HFFc6 (cell line): ENCODE data around the gene RGS7BP. TPM values are rescaled to one million over a fixed set of nuclear protein-coding genes. Genes with fewer than 3 reads are reported as not detected.

Experiments used
- DNase-seq: peaks from one replicate; pipeline ENCODE4 v3.0.0-alpha.2; 2018
- H3K27ac Mint-ChIP-seq: 2 replicates; pipeline ENCODE4 v1.8.0; 2020; ENCODE audit warnings: mild to moderate bottlenecking, mixed read lengths
- H3K27me3 Mint-ChIP-seq: 2 replicates; pipeline ENCODE4 v1.8.0; 2021; ENCODE audit warnings: mild to moderate bottlenecking, moderate library complexity, mixed read lengths; ENCODE audit not compliant: insufficient read depth
- H3K36me3 Mint-ChIP-seq: 2 replicates; pipeline ENCODE4 v1.8.0; 2021; ENCODE audit warnings: low read depth, mixed read lengths
- H3K4me1 Mint-ChIP-seq: 2 replicates; pipeline ENCODE4 v1.8.0; 2020; ENCODE audit warnings: low read depth, mixed read lengths
- H3K4me3 Mint-ChIP-seq: 2 replicates; pipeline ENCODE4 v1.8.0; 2020; ENCODE audit warnings: mild to moderate bottlenecking, moderate library complexity, mixed read lengths
- H3K9me3 Mint-ChIP-seq: 2 replicates; pipeline ENCODE4 v1.8.0; 2020; ENCODE audit warnings: mild to moderate bottlenecking, mixed read lengths
- CTCF ChIP-seq: fragments of 200-600 bp; sonication (generic); IDR thresholded peaks from 2 replicates; pipeline ENCODE4 v1.5.0; 2021; ENCODE audit warnings: antibody characterized with exemption, mild to moderate bottlenecking
- total RNA-seq, 6 experiments: library from RNA; stranded (reverse); fragmentation: NEBNext Ultra II Directional; extraction: Animal tissue kit (Norgen Biotek cat#: 25700); gene quantifications; 2 replicates in 1 of 6; 3 replicates in 5 of 6; pipeline ENCODE4 v1.2.3, GENCODE V29; 2021

The RGS7BP gene
- total RNA-seq, 6 experiments from 2014 or later = not detected

- Mint-ChIP-seq H3K9me3 (no peaks in the 10 kb centered on the region), H3K27me3 (peaks cover 17% of the 10 kb centered on the region), H3K4me1 (peaks cover 10% of the 10 kb centered on the region), H3K27ac (no peak overlapping the region), H3K36me3 (no peaks in the 10 kb centered on the region), H3K4me3 (no peak overlapping the region)
- no peak for TF ChIP-seq CTCF
- DNase-seq = peak; percentile 21
Observed at GRCh38 chr5:64625678-64626077, 119.9 kb downstream of the RGS7BP start.

- no peak for DNase-seq
Observed at GRCh38 chr5:64628901-64629300, 123.1 kb downstream of the RGS7BP start.

GRCh38 chr5:64629841-64630240 lies 124.0 kb downstream of the RGS7BP start:
- H3K4me3 Mint-ChIP-seq = no peak overlapping the region
- no peaks in the 10 kb centered on the region for H3K36me3 Mint-ChIP-seq
- TF ChIP-seq CTCF = no peak
- H3K4me1 Mint-ChIP-seq = peaks cover 16% of the 10 kb centered on the region
- no peaks in the 10 kb centered on the region; the same call in none of the 2 replicates for H3K27me3 Mint-ChIP-seq
- no peak for DNase-seq
- no peak overlapping the region for H3K27ac Mint-ChIP-seq
- no peaks in the 10 kb centered on the region for H3K9me3 Mint-ChIP-seq

More at GRCh38 chr5:64628901-64629300, 123.1 kb downstream of the RGS7BP start:
- H3K36me3 Mint-ChIP-seq = no peaks in the 10 kb centered on the region
- H3K27me3 Mint-ChIP-seq = peaks cover 3% of the 10 kb centered on the region
- H3K4me1 Mint-ChIP-seq = peaks cover 16% of the 10 kb centered on the region
- no peak overlapping the region for H3K27ac Mint-ChIP-seq
- no peak for TF ChIP-seq CTCF
- H3K4me3 Mint-ChIP-seq = no peak overlapping the region
- H3K9me3 Mint-ChIP-seq = no peaks in the 10 kb centered on the region

- no peaks in the 10 kb centered on the region; the same call in 1 of the 2 replicates for H3K27me3 Mint-ChIP-seq
- no peak for TF ChIP-seq CTCF
- H3K36me3 Mint-ChIP-seq = no peaks in the 10 kb centered on the region
- H3K27ac Mint-ChIP-seq = no peak overlapping the region
- H3K4me3 Mint-ChIP-seq = no peak overlapping the region
- H3K9me3 Mint-ChIP-seq = no peaks in the 10 kb centered on the region
- DNase-seq = no peak
- peaks cover 11% of the 10 kb centered on the region; the same call in 1 of the 2 replicates for H3K4me1 Mint-ChIP-seq
Observed at GRCh38 chr5:64632251-64632650, 126.4 kb downstream of the RGS7BP start.

GRCh38 chr5:64634997-64635686 lies 129.3 kb downstream of the RGS7BP start:
- Mint-ChIP-seq H3K9me3 (no peaks in the 10 kb centered on the region), H3K4me1 (peaks cover 20% of the 10 kb centered on the region; the same call in 1 of the 2 replicates), H3K36me3 (no peaks in the 10 kb centered on the region), H3K27ac (no peak overlapping the region), H3K27me3 (peaks cover 15% of the 10 kb centered on the region), H3K4me3 (no peak overlapping the region)
- peak; percentile 96 for TF ChIP-seq CTCF
- DNase-seq = peak; percentile 11
